HG03108 (cell line): ENCODE measurements around the gene ABCC9.
"Not testable (repeated sequence)": the region's sequence is repeated elsewhere in the genome, so short reads cannot be mapped to it uniquely, and the experiment has no call there.

Experiments used
- ATAC-seq: cut with Tn5 transposase; IDR thresholded peaks from one replicate; pipeline ENCODE4 v1.9.1; 2021; ENCODE audit warnings: moderate library complexity; ENCODE audit not compliant: unreplicated experiment

The ABCC9 gene

DNA sequence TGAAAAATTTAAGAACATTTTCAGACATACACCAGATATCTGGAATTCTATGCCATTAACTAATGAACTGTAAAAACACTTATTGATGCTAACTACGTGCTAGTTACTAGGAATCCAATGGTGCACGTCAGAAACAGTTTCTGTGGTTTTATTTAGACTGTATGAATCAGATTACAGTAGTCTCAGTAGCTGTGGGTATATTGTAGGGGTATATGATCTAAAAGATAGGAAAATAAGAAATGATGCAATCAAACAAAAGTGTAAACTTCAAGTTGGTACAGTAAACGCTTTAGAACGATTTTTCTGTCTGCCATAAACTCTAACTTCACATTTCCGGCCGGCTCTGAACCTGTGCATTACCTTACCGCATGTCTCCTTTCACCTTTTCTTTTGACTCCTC, 2.3 kb downstream of the ABCC9 start:
- no peak for ATAC-seq

DNA sequence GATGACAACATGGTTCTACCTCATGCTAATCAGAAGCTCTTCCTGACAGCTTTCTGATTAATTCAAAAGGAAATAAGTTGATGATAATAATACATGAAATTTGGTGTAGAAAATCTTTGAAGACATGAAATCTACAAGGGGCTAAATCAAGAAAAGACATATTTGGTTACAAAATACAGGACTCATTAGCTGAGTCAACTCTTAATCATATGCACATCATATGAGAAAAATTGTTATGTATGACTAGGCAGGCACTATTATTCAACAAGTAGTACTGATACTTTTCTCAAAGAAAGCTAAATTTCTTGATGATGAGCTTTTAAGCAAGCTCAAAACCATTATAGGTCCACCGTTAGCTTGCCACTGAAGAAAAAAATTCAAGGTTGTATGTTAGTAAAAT, 7.1 kb downstream of the ABCC9 start:
- ATAC-seq = no peak

DNA sequence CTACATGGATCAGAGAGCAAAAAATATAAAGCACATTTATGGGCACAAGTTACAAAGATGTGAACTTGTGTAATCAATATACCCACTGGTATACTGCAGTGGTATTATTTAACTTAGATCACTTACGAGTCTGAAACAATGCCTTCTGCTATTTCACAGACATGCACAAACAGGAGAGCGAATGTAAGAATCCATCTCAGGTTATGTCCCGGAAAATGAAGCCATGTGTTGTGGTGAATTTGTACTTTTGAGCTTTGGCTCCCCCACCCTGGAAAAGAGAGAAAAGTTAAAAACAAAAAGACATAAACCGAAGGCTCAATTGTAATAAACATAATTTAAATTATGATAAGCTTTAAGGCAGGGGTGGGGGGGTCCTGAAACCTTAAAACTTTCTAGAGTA, 7.6 kb downstream of the ABCC9 start:
- no peak for ATAC-seq

DNA sequence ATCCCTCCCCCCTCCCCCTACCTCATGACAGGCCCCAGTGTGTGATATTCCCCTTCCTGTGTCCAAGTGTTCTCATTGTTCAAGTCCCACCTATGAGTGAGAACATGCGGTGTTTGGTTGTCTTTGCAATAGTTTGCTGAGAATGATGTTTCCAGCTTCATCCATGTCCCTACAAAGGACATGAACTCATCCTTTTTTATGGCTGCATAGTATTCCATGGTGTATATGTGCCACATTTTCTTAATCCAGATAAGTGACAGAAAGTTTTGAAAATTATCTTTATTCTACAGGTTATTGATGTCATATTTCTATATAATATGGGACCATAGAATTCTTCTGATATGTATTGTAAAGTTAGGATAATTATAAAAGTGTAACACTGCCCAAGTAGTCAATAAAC, 11.3 kb downstream of the ABCC9 start:
- not testable (repeated sequence) for ATAC-seq

DNA sequence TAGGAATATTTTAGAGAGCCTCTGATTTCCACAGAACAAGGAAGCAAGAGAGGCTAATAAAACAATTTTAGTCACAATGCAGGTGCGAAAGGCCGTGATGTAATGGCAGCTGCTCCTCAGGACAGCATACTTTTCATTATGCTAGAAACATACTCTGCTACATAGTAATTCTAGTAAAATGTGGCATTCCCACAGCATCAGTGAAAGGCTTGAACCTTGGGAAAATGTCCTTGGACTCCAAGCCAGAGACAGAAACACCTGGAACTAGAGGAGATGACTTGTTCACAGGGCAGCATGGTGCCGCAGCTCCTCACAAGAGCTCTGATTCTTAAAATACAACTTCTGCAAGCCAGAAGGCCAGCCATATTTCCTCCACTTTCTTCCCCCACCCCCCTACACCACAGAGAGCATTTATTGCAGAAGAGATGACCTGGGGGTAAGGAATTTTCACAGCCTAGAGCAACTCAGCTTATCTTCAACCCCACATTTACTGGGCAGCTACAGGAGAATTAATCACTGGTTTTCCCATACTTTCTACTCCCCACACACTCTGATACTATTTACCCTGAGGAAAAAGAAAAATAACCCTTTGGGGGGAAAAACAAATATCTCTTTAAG, 15.8 kb downstream of the ABCC9 start:
- ATAC-seq = no peak

DNA sequence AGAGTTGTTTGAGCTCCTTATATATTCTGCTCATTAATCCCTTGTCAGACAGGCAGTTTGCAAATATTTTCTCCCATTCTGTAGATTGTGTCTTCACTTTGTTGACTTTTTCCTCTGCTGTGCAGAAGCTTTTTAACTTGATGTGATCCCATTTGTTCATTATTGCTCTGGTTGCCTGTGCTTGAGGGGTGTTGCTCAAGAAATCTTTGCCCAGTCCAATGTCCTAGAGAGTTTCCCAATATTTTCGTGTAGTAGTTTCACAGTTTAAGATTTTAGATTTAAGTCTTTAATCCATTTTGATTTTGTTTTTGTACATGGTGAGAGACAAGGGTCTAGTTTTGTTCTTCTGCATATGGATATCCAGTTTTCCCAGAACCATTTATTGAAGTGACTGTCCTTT, 19.8 kb downstream of the ABCC9 start:
- ATAC-seq = no peak

DNA sequence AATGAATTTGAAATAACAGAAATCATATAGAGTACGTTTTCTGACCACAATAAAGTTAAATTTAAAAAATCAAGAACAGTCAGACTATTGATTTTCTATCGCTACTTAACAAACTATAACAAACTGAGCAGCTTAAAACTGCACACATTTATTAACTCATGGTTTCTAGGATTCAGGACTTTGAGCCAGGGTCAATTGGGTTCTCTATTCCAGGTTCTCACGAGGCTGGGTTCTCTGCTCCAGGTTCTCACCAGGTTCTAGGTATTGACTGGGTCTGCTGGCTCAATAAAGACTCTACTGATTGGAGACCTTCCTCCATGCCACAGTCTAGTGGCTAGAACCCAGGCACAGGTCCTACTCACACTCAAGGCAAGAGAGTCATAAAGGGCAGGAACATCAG, 22.8 kb downstream of the ABCC9 start:
- ATAC-seq = no peak

DNA sequence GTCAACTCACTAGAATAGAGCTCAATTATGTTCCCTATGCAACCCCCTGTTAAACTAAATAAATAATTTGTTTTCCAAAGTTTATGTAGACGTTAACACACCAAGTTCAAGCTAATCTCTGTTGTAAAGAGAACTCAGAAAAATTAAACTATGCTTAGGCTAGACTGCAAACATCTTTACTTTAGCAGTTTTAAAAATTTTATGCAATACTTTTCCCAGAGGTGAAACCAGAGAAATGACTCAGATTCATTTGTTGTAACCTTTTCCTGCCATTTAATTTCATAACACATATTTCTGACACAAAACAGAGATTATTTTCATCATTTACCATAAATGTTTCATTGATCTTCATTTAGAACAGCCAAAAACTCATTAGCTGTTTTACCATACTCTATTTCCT, 27.4 kb downstream of the ABCC9 start:
- ATAC-seq = no peak

DNA sequence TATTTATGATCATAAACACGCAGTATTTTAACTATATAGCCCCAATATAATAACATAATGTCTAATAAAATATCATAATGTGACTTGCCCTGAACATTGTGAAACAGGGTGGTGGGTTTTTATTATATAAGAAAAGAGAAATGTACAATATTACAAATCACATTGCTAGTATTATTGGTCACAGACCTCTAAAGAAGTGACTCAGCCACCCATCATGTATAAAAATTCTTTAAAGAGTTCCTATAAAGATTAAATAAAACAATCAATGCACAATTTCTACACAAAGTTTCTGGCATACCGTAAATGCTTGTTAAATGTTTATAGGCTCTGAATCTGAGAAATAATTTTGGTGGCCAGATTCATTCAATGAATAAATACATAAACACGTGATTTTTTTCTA, 28.9 kb downstream of the ABCC9 start:
- ATAC-seq = no peak

DNA sequence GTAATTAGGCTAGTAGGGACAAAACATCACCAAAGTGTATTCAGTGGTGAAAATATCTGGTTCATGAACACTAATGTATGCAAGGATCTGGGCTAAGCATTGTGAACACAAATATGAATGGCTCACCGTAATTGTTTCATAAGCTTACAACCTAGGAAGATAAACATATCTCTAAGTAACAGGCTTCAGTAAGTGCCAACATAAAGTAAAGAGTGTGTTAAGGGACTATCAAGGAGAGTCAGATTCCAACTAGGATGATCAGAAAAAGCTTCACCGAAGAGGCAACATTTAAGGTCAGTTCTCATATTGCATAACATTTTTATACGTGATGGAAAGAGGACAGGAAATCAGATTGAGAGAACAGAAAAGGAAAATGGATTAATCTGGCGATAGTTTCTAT, 29.4 kb downstream of the ABCC9 start:
- no peak for ATAC-seq

DNA sequence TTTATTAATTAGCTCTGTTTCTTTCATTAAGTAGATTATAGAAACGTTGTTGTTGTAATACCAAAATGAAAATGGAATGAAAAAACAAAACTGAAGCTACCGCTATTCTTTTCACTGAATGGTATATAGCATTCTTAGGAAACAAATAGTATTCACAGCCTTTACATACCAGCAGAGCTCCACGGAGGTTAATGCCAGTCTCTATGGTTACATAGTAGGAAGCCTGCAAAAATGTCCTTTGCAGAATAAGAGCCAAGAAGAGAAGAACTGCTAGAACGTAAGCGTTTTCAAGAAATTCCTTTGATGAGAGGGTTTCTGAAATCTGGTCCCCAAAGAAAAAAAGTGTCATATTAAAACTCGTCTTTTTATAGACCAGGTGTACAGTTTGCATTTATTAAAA, 30.6 kb downstream of the ABCC9 start:
- no peak for ATAC-seq

DNA sequence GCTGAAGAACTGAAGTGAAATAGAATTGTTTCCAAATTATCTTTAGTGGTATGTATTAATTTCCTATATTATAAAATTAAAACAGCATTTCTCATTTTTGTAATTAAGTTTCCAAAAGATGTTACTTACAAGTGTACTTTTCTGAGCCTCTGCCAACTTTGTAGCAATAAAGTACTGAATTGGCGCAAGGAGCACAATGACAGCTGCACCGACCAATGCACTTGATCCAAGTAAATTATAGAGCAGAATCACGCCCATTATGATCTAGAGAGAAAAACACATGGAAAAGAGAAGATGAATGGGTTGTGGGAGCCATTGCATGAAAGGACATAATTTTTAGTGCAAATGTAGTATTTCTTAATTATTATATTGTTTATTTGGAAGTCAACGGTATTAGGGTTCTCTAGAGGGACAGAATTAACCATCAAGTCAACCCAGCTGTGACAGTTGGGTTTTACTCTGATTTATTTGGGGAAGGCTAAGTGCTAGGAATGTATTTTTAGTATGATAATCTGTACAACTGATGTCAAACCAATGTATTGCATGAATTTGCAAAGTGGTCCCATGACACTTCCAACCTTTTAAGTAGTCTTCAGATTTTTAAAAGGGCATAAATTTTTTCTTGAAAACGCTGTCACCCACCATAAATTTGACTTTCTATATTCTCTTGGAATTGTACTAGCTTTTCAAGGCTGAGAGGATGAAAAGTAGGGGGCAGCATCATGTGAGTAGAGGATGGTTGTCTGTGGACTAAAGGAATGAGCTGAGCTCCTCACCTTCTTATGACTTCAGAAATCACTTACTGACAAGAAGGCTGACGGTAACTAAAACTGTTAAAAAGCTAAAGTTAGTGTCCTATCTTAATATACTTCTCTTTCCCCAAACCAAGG, 33.0 kb downstream of the ABCC9 start:
- ATAC-seq = no peak

DNA sequence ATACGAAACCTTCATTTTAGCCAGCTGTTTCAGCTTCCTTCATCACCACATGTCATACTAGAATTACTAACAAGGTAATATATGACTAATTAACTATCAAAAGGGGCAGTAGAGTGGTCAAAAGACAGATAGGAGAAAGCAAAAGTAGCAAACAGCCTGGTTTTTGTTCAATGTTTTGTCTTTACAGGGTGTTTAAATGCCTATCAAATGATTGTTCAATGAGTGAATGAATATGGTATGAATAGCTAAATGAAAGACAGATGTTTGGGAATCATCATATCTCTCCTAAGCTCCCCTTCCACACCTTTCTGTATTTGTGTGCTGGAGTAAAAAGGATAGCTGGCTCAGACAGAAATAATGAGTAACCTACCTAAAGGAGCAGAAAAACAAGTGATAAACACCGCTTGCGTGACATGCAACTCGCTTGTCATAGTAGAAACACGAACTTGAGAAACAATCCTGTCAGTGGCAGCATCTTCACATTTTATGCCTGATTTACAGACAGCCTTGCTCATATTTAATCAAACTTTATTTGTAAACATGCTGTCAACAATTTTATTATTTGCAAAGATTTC, 34.2 kb downstream of the ABCC9 start:
- peak; percentile 80 for ATAC-seq

DNA sequence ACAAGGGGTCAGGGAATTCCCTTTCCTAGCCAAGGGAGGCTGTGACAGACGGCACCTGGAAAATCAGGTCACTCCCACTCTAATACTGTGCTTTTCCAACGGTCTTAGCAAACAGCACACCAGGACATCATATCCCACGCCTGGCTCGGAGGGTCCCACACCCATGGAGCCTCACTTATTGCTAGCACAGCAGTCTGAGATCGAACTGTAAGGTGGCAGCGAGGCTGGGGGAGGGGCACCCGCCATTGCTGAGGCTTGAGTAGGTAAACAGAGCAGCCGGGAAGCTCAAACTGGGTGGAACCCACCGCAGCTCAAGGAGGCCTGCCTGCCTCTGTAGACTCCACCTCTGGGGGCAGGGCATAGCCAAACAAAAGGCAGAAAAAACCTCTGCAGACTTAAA, 41.7 kb downstream of the ABCC9 start:
- ATAC-seq = not testable (repeated sequence)

DNA sequence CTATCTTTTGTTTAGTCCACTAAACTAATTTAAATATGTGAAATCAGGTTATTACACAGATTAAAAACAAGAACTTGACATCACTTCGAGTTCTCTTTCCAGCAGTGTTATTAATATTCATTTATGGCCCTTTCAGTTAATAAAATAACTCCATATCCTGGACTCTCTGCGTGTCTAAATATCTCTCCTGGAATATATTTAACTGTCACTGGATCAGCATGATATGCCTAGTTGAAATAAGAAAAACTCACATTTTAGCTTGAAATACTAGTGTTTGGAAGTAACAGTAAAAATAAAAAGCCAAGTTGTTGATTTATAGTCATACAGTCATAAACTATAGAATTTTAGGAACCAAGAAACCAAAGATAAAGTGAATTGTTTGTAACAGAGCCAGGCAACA, 45.6 kb downstream of the ABCC9 start:
- no peak for ATAC-seq

DNA sequence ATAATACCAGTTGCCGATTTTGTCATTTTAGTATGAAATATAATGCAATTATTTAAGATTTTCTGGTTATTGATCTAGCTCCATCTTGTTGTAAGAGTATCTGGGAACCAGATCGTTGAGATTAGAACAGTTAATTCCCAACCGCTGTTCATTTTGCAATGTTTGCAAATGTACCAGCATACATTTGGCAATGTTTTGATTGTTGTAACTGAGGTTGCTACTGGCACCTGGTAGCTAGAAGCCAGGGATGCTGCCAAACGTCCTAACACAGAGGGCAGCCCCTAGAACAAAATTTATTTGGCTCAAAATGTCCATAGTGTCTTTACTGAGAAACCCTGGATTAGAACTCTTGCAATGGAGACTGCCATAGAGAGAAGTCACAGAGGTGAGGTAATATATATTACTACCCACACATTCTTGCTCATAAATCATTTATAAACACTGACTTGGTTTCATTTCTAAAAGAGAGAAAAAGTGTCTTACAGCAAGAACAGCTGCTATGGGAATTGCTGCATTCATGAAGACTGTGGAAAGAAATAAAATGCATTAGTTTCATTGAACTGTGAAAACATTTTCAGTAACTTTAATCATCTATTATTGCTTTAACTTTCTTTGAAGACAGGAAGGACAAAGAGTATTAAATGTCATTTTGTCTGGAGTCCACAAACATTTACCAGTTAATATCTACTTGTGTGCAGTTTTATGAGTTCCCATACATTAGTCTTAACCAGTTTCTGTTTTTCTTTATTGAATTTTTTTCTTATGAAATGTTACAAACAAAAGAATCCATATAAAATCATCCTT, 46.2 kb downstream of the ABCC9 start:
- ATAC-seq = no peak

DNA sequence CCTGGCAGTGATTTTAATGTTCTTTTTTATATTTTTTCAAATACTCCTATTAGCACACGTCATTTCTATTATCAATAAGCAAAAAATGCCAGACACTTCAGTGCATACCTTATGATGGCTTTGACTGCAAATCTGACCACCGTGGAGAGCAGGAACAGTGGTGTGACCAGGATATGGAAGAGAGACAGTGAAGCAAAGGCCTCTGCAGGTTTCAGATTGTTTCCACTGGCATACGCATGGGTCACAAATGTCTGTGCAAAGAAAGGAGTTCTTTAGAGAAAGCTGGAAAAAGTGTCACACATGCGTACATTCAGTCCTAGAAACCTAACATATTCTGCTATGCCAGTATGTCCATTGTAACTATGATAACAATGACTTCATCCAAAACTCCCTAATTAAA, 47.3 kb downstream of the ABCC9 start:
- ATAC-seq = no peak

DNA sequence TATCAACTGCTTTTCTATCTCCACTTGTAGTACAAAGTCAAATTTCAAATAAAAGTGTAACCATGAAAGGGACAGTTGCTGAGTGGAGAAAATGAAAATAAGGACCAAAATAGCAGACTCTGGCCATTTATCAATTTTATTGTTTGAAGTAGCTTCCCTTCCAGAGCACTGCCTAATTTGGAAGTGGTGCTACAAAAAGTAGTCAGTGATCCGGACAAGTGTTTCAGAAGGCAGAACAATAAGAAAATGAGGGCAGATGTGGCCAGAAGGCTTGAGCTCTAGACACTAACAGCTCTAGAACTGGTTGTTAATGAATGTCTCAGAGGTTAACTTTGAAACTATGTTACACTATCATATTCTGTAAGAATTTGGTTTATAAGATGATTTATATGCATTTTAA, 48.9 kb downstream of the ABCC9 start:
- no peak for ATAC-seq

DNA sequence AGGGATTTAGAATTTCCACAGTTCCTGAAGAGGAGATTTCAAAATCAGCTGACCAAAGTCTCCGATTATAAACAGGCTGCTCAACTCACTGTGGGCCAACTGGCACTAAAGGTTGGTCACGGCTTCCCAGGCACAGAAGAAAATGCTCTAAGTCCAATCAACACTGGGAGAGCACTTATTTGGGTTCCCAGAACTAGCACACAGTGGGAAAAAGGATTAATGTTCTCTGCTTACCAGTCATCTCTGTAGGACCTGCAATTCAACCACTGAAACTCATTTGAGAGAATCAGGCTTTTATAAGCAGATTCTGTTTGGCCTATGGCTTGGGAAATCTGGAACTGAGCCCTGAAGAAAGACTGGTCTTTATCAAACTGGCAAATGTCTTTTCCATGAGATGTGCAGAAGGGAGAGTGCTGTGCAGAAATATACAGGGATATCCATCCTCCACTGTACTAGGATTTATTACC, 49.4 kb downstream of the ABCC9 start:
- no peak for ATAC-seq

DNA sequence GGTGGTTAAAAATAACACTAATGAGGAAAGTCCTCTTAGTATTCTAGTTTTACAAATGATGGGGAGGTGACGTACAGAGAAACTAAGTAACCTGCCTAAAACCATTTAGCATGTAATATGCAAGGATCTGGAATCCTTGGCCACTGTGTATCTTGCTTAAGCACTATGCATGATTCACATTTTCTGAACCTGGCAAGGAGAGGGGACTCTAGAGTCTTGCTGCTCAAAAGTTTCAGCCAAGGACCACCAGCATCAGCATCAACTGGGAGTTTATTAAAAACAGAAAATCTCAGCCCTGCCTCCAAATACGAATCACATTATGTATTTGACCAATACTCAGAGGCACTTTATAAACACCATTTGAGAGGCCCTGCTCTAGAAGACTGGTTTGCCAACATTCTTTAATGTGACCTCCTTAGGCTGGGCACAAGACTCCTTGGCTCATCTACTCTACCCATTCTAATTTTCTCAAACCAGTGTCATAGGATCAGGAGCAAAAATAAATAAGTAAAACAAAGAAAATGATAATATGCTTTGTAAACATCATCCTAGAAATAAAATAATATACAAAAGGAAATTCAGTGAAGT, 52.9 kb downstream of the ABCC9 start:
- no peak for ATAC-seq

DNA sequence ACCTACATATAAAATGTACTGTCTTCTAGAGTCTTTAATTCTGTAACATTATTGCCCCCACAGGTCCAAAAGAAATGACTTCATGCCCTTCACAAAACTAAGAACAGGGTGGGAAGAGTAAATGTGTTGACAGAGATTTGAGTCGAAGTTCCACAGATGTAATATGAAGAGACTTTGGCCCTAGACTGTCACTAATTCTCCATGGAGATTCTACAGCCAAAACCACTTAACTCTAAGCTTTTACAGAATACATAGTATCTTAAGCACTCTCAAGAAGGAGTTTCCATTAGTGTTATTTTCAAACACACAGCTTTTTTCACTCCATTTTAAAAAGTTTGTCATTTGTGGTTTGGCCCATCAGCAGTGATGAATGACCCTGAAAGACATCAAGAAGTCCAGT, 56.3 kb downstream of the ABCC9 start:
- no peak for ATAC-seq
